T-cell (primary cell): ENCODE measurements around the gene PRR14L. TPM values are rescaled to one million over a fixed set of nuclear protein-coding genes. Genes with fewer than 3 reads are reported as not detected.
"Not testable (repeated sequence)": the region's sequence is repeated elsewhere in the genome, so short reads cannot be mapped to it uniquely, and the experiment has no call there.

Experiments used
- ATAC-seq, 4 experiments: fragments of 200-7000 bp in 3 of 4; fragments of 150-1000 bp in 1 of 4; cut with Tn5 transposase; replicated peaks in 1 of 4; 1 replicate in 3 of 4; 2 replicates in 1 of 4; pipeline ENCODE4 v1.10.0; 2021; ENCODE audit warnings: moderate library complexity in 3 of 4, mild to moderate bottlenecking in 2 of 4, moderate number of reproducible peaks in 1 of 4
- CTCF ChIA-PET, 2 donors: fragments of 300-600 bp; sonication (Branson Sonifier 250); formaldehyde crosslinking; loops; one replicate each; lab custom pipeline; 2022; ENCODE audit warnings: antibody characterized with exemption in 2 of 2; lab: Charles Lee
- POLR2A ChIA-PET, 2 donors: fragments of 300-600 bp; sonication (Branson Sonifier 250); formaldehyde crosslinking; loops; one replicate each; lab custom pipeline; 2022; ENCODE audit warnings: antibody characterized with exemption in 2 of 2; lab: Charles Lee
- DNase-seq, 35 experiments: peaks; one replicate each; pipeline versions ENCODE4 v3.0.0 to v3.0.0-alpha.2; 2013 to 2023
- H3K27ac ChIP-seq: one replicate; pipeline ENCODE4 v1.5.1; 2013; ENCODE audit warnings: low read length
- H3K27me3 ChIP-seq, 2 experiments: replicated peaks in 1 of 2; 1 replicate in 1 of 2; 2 replicates in 1 of 2; pipeline versions ENCODE4 v1.6.1 to v1.7.0; 2013; ENCODE audit warnings: low read length in 1 of 2, mixed read lengths in 1 of 2; ENCODE audit not compliant: control insufficient read depth in 2 of 2, insufficient read depth in 2 of 2; ENCODE audit errors: extremely low read depth in 1 of 2
- H3K36me3 ChIP-seq, 2 donors: 1 replicate in 1 of 2; 2 replicates in 1 of 2; pipeline versions ENCODE4 v1.6.1 to v1.7.0; 2013; ENCODE audit warnings: low read length in 1 of 2; ENCODE audit not compliant: control insufficient read depth in 2 of 2, insufficient read depth in 1 of 2; ENCODE audit errors: extremely low read depth in 1 of 2
- H3K4me1 ChIP-seq, 2 experiments: 1 replicate in 1 of 2; 2 replicates in 1 of 2; pipeline versions ENCODE4 v1.6.1 to v1.7.0; 2013; ENCODE audit warnings: low read length in 2 of 2, mixed read lengths in 1 of 2; ENCODE audit not compliant: insufficient read depth in 2 of 2, control insufficient read depth in 1 of 2; ENCODE audit errors: extremely low read depth in 1 of 2
- H3K4me3 ChIP-seq, 2 donors: 1 replicate in 1 of 2; 2 replicates in 1 of 2; pipeline versions ENCODE4 v1.5.1 to v1.7.0; 2013; ENCODE audit warnings: mild to moderate bottlenecking in 2 of 2, low read length in 1 of 2, moderate library complexity in 1 of 2; ENCODE audit not compliant: control insufficient read depth in 1 of 2; ENCODE audit errors: extremely low read depth in 1 of 2
- H3K9me3 ChIP-seq: 2 replicates; pipeline ENCODE4 v1.7.0; 2013
- H3K27ac Mint-ChIP-seq, 2 donors: one replicate each; pipeline ENCODE4 v1.8.0; 2020 to 2021; ENCODE audit warnings: mild to moderate bottlenecking in 2 of 2, mixed read lengths in 2 of 2
- H3K27me3 Mint-ChIP-seq, 2 donors: one replicate each; pipeline ENCODE4 v1.8.0; 2021 to 2022; ENCODE audit warnings: mixed read lengths in 2 of 2
- H3K36me3 Mint-ChIP-seq: one replicate; pipeline ENCODE4 v1.8.0; 2021; ENCODE audit warnings: mixed read lengths
- H3K4me1 Mint-ChIP-seq, 3 donors: one replicate each; pipeline ENCODE4 v1.8.0; 2020 to 2022; ENCODE audit warnings: mixed read lengths in 3 of 3, mild to moderate bottlenecking in 1 of 3
- H3K4me3 Mint-ChIP-seq, 3 donors: one replicate each; pipeline ENCODE4 v1.8.0; 2020 to 2022; ENCODE audit warnings: mild to moderate bottlenecking in 3 of 3, mixed read lengths in 3 of 3, moderate library complexity in 3 of 3
- H3K9me3 Mint-ChIP-seq, 3 donors: one replicate each; pipeline ENCODE4 v1.8.0; 2020 to 2022; ENCODE audit warnings: mixed read lengths in 3 of 3
- whole genome bisulfite sequencing: methylation state at CpG from one replicate; pipeline ENCODE4 v1.1.5; 2013; ENCODE audit warnings: missing lambda C conversion rate; ENCODE audit not compliant: insufficient coverage; 5-methylcytosine and 5-hydroxymethylcytosine counted together
- total RNA-seq, 35 experiments: library from RNA in 6 of 35; stranded (reverse) in 6 of 35; fragments of 120-200 nt in 1 of 35; gene quantifications; one replicate each; pipeline versions ENCODE4 v1.2.1 to v1.2.4 and lab custom pipeline; 2013 to 2026

Gene PRR14L
- total RNA-seq, 5 donors from 2014 or later (not counting 1 experiment from before 2014, with no cell fraction given) = 48.0 to 63.0 (median 55.6) TPM

DNA sequence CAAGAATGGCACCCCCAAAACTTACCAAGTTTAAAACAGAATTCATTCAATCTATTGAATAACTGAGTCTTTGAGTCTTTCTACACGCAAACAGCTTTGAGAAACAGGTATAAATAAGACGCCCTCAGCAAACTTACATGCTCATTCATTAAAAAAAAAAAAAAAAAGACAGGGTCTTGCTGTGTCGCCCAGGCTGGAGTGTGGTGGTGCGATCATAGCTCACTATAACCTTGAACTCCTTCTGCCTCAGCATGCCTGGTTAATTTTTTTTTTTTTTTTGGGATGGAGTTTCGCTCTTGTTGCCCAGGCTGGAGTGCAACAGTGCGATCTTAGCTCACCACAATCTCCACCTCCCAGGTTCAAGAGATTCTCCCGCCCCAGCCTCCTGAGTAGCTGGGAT lies 6.1 kb downstream of the PRR14L start:
- Histone ChIP-seq H3K4me3 (no peak overlapping the region), H3K4me1 (peaks cover 7 to 10% of the 10 kb centered on the region in 2 experiments), H3K27me3 (no peaks in the 10 kb centered on the region), H3K36me3 (peaks cover 0 to 16% of the 10 kb centered on the region in 2 donors), H3K9me3 (no peaks in the 10 kb centered on the region), H3K27ac (no peak overlapping the region)
- no peak overlapping the region for H3K4me3 Mint-ChIP-seq
- peaks cover 29% of the 10 kb centered on the region for H3K36me3 Mint-ChIP-seq
- peak overlapping the region in 1 of 2 donors; percentile 5 for H3K27ac Mint-ChIP-seq
- ChIA-PET POLR2A (interaction anchor here in 1 of 2 donors (0.7 kb wide), 1 partner anchor 111 kb away, joined by 6 read pairs; no protein-coding TSS in a partner anchor), CTCF (no interaction called here)
- no peaks in the 10 kb centered on the region for H3K9me3 Mint-ChIP-seq
- ATAC-seq (no peak), DNase-seq (no peak)
- no peaks in the 10 kb centered on the region for H3K27me3 Mint-ChIP-seq
- WGBS = no CpG with 5 or more reads among the region's 7 CpGs
- H3K4me1 Mint-ChIP-seq = peaks cover 46 to 58% (median 52%) of the 10 kb centered on the region in 3 donors

DNA sequence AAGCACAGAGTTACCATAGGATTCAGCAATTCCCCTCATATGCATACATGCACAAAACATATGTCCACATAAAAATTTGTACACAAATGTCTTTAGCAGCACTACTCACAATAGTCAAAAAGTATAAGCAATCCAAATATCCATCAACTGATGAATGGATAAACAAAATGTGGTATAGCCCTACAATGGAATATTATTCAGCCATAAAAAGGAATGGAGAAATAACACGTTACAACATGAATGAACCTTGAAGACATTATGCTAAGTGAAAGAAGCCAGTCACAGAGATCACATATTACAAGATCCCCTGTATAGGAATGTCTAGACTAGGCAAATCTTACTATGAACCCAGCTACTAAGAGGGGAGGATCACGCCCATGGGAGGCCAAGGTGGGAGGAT lies 7.2 kb downstream of the PRR14L start:
- H3K27ac Mint-ChIP-seq = no peak overlapping the region
- Histone ChIP-seq H3K27me3 (no peaks in the 10 kb centered on the region), H3K4me1 (peaks cover 4 to 7% of the 10 kb centered on the region in 2 experiments), H3K36me3 (peaks cover 0 to 21% of the 10 kb centered on the region in 2 donors), H3K4me3 (no peak overlapping the region), H3K27ac (no peak overlapping the region), H3K9me3 (no peaks in the 10 kb centered on the region)
- H3K27me3 Mint-ChIP-seq = no peaks in the 10 kb centered on the region
- ChIA-PET CTCF (no interaction called here), POLR2A (no interaction called here)
- H3K9me3 Mint-ChIP-seq = no peaks in the 10 kb centered on the region
- peaks cover 34% of the 10 kb centered on the region for H3K36me3 Mint-ChIP-seq
- DNase-seq (no peak), ATAC-seq (no peak)
- WGBS = no CpG with 5 or more reads among the region's 2 CpGs
- no peak overlapping the region for H3K4me3 Mint-ChIP-seq
- peaks cover 45 to 58% (median 51%) of the 10 kb centered on the region in 3 donors for H3K4me1 Mint-ChIP-seq

DNA sequence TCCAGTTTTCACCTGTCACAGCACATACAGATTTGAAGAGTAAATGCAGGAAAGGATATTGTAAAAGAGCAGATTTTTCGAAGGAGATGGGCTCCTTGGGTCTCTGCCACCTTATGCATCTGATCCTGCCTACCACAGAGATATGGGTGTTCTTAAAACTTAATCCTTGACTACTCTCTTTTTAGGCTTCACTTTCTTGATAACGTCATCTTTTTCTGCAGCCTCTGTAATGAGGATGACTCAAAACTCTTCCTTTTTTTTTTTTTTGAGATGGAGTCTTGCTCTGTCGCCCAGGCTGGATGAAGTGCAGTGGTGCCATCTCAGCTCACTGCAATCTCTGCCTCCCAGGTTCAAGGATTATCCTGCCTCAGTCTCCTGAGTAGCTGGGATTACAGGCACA lies 7.8 kb downstream of the PRR14L start:
- ATAC-seq = no peak
- H3K4me3 Mint-ChIP-seq = no peak overlapping the region
- H3K27ac ChIP-seq = no peak overlapping the region
- no peak overlapping the region for H3K27ac Mint-ChIP-seq
- no peaks in the 10 kb centered on the region for H3K9me3 Mint-ChIP-seq
- no peaks in the 10 kb centered on the region for H3K27me3 ChIP-seq
- peaks cover 41 to 56% (median 49%) of the 10 kb centered on the region in 3 donors for H3K4me1 Mint-ChIP-seq
- CTCF ChIA-PET = no interaction called here
- peaks cover 0 to 24% of the 10 kb centered on the region in 2 donors for H3K36me3 ChIP-seq
- peaks cover 4 to 7% of the 10 kb centered on the region in 2 experiments for H3K4me1 ChIP-seq
- DNase-seq = no peak
- POLR2A ChIA-PET = no interaction called here
- H3K9me3 ChIP-seq = no peaks in the 10 kb centered on the region
- H3K27me3 Mint-ChIP-seq = no peaks in the 10 kb centered on the region
- no peak overlapping the region for H3K4me3 ChIP-seq
- H3K36me3 Mint-ChIP-seq = peaks cover 30% of the 10 kb centered on the region
- 40% methylated on average over 1 of the region's 3 CpGs for WGBS

DNA sequence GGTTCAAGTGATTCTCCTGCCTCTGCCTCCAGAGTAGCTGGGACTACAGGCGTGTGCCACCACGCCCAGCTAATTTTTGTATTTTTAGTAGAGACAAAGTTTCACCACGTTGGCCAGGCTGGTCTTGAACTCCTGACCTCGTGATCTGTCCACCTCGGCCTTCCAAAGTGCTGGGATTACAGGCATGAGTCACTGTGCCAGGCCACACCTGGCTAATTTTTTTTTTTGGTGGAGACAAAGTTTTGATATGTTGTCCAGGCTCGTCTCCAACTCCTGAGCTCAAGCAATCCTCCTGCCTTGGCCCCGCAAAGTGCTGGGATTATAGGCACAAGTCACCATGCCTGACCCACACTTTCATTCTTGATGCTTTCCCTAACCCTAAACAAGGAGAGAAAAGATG lies 9.6 kb downstream of the PRR14L start:
- WGBS = 90% methylated on average over 2 of the region's 7 CpGs
- H3K4me3 Mint-ChIP-seq, H3K27me3 Mint-ChIP-seq, H3K4me3 ChIP-seq, ATAC-seq, H3K4me1 ChIP-seq, H3K27me3 ChIP-seq, CTCF ChIA-PET, H3K27ac ChIP-seq, H3K27ac Mint-ChIP-seq, POLR2A ChIA-PET, H3K9me3 Mint-ChIP-seq, DNase-seq, H3K9me3 ChIP-seq: not testable (repeated sequence)
- H3K4me1 Mint-ChIP-seq = peaks cover 38 to 56% (median 49%) of the 10 kb centered on the region in 3 donors
- H3K36me3 Mint-ChIP-seq = peaks cover 26% of the 10 kb centered on the region
- H3K36me3 ChIP-seq = peaks cover 7 to 32% of the 10 kb centered on the region in 2 donors

DNA sequence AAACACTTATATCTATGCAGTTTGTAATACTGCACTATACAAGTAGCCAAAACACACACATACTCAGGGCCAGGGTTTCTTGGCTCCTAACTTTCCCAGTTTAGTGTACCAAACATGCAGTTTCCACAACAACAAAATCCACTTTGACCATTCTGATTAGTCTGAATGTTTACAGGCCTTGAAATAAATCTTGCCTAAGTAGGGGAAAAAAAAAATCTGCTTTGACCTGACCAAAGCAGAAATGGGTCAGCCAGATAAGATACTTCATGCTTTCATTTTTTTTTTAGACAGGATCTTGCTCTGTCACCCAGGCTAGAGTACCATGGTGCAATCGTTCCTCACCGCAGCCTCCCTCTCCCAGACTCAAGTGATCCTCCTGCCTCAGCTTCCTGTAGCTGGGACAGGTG lies 10.1 kb downstream of the PRR14L start:
- ATAC-seq (no peak), DNase-seq (no peak)
- ChIA-PET CTCF (no interaction called here), POLR2A (no interaction called here)
- peaks cover 38 to 54% (median 51%) of the 10 kb centered on the region in 3 donors for H3K4me1 Mint-ChIP-seq
- H3K27ac Mint-ChIP-seq = no peak overlapping the region
- Histone ChIP-seq H3K27ac (no peak overlapping the region), H3K4me1 (peaks cover 7 to 9% of the 10 kb centered on the region in 2 experiments), H3K36me3 (peaks cover 7 to 30% of the 10 kb centered on the region in 2 donors), H3K27me3 (no peaks in the 10 kb centered on the region), H3K4me3 (no peak overlapping the region), H3K9me3 (no peaks in the 10 kb centered on the region)
- no peak overlapping the region for H3K4me3 Mint-ChIP-seq
- H3K36me3 Mint-ChIP-seq = peaks cover 26% of the 10 kb centered on the region
- H3K9me3 Mint-ChIP-seq = no peaks in the 10 kb centered on the region
- no peaks in the 10 kb centered on the region for H3K27me3 Mint-ChIP-seq
- WGBS = 92% methylated on average over 2 of the region's 2 CpGs

DNA sequence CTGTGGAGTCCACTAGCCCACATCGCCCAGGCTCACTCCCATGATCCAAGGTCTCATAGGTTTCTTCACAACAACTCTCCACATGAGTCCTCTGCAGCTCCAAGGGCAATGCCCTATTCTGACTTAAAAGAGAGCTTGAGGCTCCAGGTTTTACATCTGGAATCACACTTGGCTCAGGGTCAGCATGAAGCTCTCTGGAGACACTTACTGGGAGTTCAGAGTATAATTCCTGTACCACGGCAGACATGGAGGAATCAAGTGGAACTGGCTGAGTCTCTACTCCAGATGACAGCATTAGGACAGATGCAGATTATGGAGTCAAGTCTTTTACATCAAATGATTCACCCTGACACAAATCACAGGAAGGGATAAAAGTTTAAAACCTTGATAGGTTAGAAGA lies 11.4 kb downstream of the PRR14L start:
- peaks cover 43 to 59% (median 58%) of the 10 kb centered on the region in 3 donors for H3K4me1 Mint-ChIP-seq
- POLR2A ChIA-PET = no interaction called here
- peaks cover 24% of the 10 kb centered on the region for H3K36me3 Mint-ChIP-seq

More for the DNA sequence above, 11.4 kb downstream of the PRR14L start:
- no peaks in the 10 kb centered on the region for H3K27me3 ChIP-seq
- Mint-ChIP-seq H3K4me3 (peak overlapping the region in 1 of 3 donors; percentile 24), H3K27ac (peak overlapping the region; percentile 67 to 68), H3K27me3 (no peaks in the 10 kb centered on the region), H3K9me3 (no peaks in the 10 kb centered on the region)
- peaks cover 7 to 34% of the 10 kb centered on the region in 2 donors for H3K36me3 ChIP-seq
- H3K27ac ChIP-seq = no peak overlapping the region
- peaks cover 7 to 12% of the 10 kb centered on the region in 2 experiments for H3K4me1 ChIP-seq
- 100% methylated on average over 1 of the region's 2 CpGs for WGBS
- no peak overlapping the region for H3K4me3 ChIP-seq
- DNase-seq (no peak), ATAC-seq (no peak)
- CTCF ChIA-PET = interaction anchor here in 1 of 2 donors (0.5 kb wide), 1 partner anchor 8 kb away, joined by 4 read pairs; no protein-coding TSS in a partner anchor
- no peaks in the 10 kb centered on the region for H3K9me3 ChIP-seq
